ENCODE data around the gene DEFB114. TPM values are rescaled to one million over a fixed set of nuclear protein-coding genes. Genes with fewer than 3 reads are reported as not detected.

DEFB114 gene
- total RNA-seq, 1 donor from 2014 or later = not detected

DNA sequence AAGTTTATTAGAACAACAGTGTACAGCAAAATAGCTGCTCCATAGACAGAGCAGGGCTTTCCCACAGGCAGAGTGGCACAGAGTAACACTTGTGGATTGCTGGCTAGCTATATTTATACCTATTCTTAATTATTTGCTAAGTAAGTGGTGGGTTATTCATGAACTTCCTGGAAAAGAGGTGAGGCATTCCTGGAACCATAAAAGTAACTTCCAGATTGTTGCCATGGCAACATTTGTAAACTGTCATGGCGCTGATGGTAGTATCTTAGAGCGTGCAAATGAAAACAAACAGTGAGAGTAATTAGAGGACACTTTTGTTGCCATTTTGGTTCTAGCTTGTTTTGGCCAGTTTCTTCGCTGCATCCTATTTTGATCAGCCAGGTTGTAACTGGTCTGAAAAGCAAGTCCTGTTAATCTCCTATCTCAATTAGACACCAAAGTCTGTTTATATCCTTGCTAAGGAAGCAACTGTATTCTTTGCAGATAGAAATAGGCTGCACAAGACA, 23.9 kb downstream of the DEFB114 start:
- ATAC-seq (ENCODE audit: poor library complexity) = peak; percentile 79
- no peak for DNase-seq
- intact Hi-C loops (cut with DNase I) = no loop called here

DNA sequence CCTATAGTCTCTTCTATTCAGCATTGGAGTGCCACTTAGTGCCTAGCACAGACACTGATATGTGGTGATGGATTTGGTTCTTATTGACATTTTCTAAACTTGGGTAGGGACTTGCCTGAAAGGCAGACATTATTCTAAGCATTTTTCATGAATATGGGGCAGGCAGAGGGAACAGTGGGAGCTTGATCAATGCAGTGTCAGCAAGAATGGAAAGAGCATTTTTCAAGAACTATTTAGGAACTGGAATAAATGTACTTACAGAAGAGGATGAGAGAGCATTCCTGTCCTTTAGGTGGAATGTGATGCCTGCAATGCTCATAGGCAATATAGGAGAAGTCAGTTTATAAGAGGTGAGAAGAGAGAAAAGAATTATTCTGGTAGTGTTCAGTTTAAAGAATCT, 26.2 kb downstream of the DEFB114 start:
- intact Hi-C loops (cut with DNase I) = no loop called here
- no peak for ATAC-seq (ENCODE audit: poor library complexity)
- DNase-seq = no peak

DNA sequence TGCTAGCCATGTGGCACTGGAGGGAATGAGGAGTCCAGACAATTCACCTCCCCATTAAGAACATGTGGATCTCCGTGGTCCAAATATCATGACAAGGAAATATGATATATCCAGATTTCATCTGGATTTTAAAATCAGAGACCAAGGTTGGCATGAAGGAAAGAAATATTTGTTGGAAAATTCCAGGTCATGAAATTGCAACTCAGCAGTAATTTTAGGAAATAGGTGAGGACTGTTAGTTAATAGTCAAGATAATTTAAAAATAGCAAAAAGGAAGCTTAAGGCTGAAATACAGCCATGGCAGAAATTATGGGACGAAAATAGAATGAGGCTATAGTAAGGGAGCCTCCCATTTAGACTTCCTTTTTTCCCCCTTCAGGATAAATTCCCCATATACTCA, 26.9 kb downstream of the DEFB114 start:
- intact Hi-C loops (cut with DNase I) = no loop called here
- ATAC-seq (ENCODE audit: poor library complexity) (no peak), DNase-seq (no peak)

DNA sequence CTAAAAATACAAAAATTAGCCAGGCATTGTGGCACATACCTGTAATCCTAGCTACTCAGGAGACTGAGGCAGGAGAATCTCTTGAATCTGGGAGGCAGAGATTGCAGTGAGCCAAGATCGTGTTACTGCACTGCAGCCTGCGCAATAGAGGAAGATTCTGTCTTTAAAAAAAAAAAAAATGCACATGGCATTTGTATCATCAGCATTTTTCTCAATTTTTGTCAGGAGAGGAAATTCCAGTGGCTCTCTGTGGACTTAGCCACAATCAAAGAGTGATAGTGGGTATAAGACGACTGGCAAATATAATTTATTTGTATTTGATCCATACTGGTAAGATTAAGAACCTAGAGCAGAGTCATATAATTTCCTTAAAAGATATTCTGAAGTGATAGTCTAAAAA, 28.6 kb downstream of the DEFB114 start:
- no peak for DNase-seq
- intact Hi-C loops (cut with DNase I) = no loop called here
- ATAC-seq (ENCODE audit: poor library complexity) = no peak

DNA sequence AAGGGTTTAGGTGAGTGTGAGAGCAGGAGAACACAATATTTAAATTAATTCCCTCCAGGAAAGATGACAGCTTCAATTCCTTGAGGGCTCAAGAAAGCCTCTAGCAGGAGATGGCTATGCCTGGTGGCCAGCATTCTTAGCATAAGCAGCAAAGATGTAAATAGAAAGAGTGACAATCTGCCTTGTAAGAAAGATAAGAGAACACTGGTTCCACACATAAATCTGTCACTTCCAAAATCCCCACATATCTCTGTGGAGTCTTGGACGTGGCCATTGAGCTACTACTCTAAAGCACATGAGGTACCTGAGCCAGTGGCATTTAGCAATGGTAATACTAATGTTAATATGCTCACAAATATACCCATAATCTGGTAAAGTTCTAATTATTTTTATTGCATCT, 29.2 kb downstream of the DEFB114 start:
- ATAC-seq (ENCODE audit: poor library complexity) (no peak), DNase-seq (no peak)
- intact Hi-C loops (cut with DNase I) = no loop called here

DNA sequence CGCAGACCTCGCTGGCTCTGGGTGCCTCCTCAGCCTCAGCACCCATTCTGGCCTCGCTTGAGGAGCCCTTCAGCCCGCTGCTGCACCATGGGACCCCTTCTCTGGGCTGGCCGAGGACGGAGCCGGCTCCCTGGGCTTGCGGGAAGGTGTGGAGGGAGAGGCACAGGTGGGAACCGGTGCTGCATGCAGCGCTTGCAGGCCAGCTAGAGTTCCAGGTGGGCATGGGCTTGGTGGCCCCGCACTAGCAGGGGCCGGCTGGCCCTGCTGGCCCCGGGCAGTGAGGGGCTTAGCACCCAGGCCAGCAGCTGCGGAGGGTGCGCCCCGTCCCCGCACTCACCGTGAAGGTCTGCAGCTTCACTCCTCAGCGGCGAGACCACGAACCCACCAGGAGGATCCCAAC, 30.4 kb downstream of the DEFB114 start:
- intact Hi-C loops (cut with DNase I) = no loop called here

DNA sequence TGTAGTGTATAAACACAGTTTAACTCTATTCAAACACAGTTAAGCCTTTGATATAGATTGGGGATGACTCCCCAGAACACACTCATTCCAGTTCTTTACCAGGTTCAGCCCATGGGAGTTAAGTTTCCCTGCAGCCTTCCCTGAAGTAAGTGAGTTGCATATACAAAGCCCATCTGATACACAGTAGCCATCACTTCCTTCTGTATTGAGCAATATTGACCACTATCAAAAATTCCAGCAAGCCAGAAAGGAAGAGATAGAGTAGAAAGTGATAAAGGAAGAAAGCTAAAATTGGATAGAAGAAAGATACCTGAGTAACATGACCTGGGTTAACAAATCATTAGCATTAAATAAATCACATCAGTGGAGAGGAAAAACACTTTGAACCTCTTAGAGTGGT, 34.6 kb downstream of the DEFB114 start:
- intact Hi-C loops (cut with DNase I) = no loop called here
- ATAC-seq (ENCODE audit: poor library complexity) (no peak), DNase-seq (no peak)

More for the DNA sequence above, 30.4 kb downstream of the DEFB114 start:
- peak; percentile 28 for DNase-seq
- ATAC-seq (ENCODE audit: poor library complexity) = no peak

DNA sequence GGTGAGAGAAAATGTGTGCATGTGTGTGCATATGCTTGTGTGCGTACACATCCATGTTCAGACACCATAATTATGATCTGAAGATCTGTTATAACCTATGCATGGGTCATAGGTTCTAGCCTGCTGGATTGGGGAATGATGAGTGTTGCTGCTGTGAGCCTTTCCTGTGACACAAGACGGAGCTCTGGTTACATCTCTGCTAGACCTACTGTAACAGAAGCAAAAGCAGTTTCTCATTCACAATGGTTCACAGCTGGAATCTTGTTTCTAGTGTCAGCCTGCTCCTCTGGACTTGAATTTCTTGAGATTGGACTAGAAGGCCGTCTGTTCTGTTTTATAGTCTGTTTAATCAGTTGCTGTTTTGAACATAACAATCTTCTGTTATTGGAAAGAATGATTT, 40.1 kb downstream of the DEFB114 start:
- DNase-seq = no peak
- intact Hi-C loops (cut with DNase I) = no loop called here
- ATAC-seq (ENCODE audit: poor library complexity) = no peak

DNA sequence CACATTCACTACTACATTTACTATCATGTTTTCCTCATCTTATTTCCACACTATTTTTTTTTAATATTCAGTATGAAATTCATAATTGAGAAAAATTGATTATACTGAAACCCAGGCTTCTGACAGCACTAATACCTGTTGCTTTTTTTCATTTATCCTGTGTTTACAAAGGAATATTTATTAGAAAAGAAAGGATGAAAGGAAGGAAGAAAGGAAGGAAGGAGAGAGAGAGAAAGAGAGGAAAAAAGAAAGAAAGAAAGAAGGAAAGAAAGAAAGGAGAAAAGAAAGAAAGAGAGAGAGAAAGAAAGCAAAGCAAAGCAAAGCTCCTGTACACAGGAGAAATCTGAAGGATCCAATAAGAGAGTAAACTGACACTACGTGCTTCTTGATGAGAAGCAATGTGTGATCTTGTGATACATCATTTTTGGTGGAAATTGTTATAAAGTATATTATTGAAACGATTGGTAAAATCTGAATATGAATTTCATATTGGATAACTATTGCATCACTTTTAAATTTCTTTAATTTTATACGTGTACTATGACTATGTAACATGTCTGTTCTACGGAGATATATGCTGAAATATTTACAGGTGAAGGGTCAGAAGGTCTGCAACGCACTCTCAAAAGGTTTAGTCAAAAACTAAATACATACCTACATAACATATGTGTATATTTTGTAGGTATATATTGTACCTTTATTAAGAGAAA, 43.9 kb downstream of the DEFB114 start:
- DNase-seq = no peak
- intact Hi-C loops (cut with DNase I) = no loop called here
- ATAC-seq (ENCODE audit: poor library complexity) = no peak

DNA sequence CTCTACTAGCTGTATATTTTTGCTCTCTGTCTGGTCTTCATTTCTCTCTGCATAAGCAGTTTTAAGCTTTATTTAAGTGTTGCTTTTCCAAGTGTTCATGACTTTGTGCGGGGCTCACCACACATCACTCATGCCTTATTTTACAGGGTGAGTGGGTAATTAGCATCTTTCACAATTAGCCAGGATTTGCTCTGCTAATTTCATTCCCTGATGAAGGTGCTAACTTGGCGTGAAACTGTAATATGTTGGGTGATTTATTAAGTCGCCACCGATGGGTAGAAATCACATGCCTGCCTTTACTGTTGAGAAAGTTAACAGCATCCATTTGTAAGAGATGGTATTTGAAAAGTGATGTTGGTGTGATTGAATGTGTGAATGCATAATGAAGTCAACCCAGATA, 44.7 kb downstream of the DEFB114 start:
- DNase-seq (no peak), ATAC-seq (ENCODE audit: poor library complexity) (no peak)
- intact Hi-C loops (cut with DNase I) = no loop called here

DNA sequence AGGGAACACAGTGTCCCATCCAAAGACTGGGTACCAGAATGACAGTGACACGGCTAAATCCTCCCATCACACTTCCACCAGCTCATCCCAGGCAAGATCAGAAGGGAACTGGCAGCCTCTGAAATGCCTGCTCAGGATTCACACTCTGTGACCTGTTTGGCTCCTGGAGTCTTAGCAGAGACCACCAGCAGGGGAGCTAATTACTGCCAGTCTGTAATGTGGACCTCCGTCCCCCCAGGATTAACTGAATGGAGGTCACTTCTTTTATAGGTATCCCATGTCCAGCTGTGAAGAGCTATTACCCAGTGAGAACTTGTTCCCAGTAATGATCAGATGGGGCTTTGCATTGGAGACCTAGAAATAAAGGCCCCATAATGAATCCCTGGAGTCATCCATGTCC, 45.2 kb downstream of the DEFB114 start:
- intact Hi-C loops (cut with DNase I) = no loop called here
- no peak for ATAC-seq (ENCODE audit: poor library complexity)
- no peak for DNase-seq

DNA sequence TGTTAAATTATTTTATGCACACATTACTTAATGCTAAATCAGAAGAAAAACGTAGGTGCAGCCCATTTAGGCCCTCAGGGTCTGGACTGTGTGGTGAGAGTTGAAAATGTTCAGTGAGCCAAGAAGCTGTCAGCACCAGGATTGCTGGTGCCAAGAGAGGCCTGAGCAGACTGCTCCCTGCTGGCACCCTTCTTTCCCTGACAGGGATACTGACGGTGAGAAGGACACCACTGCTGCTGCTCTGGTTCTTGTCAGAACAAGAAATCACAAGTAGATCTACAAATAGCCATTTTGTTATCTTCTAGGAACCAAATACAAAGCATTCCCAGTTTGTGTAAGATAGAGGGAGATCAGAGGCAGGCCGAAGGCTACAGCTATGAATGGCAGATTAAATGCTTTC, 48.9 kb downstream of the DEFB114 start:
- intact Hi-C loops (cut with DNase I) = no loop called here
- DNase-seq (peak; percentile 42), ATAC-seq (ENCODE audit: poor library complexity) (peak; percentile 98)

DNA sequence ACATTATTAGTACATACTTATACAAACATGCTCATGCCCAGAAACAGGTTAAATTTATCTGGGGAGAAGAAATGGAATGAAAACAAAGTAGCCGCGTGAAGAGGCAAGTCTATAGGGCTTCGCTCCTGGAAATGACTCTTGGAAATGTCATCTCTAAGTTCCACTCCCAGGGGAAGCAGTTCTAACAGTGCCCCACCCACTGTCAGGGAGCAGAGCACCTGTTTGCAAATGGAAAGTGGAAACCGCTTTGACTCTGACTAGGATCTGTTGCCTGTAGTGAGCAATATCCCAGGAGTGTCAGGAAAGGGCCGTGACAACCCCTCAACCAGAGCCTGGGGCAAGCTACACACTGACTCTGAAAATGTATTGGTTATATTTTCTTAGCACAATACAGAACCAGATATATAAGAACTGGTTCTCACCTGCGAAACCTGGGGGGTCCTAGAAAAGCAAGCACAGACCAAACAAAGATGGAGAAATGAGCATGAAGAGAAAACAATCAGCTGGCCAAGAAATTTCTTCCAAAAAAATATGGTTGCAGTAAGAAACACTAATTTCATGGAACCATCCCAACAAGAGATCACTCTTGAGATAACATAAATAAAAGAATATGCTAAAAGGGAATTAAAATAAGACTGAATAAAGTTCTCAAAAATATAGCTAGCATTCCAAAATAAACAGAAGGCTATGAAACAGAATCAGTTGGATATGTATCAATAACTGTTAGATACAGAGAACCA, 50.2 kb downstream of the DEFB114 start:
- intact Hi-C loops (cut with DNase I) = no loop called here
- DNase-seq = no peak
- no peak for ATAC-seq (ENCODE audit: poor library complexity)

DNA sequence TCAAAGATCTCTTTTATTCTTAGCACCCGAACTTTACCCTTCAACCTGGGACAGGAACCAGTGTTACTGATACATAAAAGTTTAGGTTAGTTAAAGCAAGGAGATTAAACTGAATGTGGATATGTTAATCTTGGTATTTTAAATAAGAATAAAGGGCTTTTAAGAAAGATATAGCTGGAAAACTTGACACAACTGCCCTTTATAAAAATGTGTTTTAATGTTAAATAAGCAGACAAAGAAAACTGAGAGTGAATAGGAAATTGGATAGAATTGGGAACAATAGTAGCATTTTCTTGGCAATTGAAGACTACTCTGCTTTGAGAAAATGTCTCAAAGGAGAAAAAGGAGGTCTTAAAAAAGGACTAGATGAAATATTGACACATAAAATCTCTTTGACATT, 51.8 kb downstream of the DEFB114 start:
- intact Hi-C loops (cut with DNase I) = no loop called here
- DNase-seq = no peak
- ATAC-seq (ENCODE audit: poor library complexity) = no peak

DNA sequence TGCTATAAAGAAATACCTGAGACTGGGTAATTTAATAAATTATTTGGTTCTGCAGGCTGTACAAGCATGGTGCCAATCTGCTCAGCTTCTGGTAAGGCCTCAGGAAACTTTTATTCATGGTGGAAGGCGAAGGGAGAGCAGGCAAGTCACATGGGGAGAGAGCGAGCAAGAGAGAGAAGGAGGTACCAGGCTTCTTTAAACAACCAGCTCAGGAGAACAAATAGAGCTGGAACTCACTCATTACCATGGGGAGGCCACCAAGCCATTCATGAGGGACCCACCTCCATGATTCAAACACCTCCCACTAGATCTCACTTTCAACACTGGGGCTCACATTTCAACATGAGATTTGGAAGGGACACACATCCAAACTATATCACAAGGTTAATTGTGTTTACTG, 52.7 kb downstream of the DEFB114 start:
- intact Hi-C loops (cut with DNase I) = no loop called here
- no peak for DNase-seq
- ATAC-seq (ENCODE audit: poor library complexity) = no peak

Other genes with a start within 250 kb of the DEFB114 start
- gene CRISP3, start 219.8 kb downstream of the DEFB114 start, total RNA-seq = not detected
- gene PGK2, start 176.9 kb downstream of the DEFB114 start, total RNA-seq = not detected
- not detected for gene CRISP1, start 97.6 kb downstream of the DEFB114 start, total RNA-seq
- not detected for gene DEFB113, start 5.5 kb upstream of the DEFB114 start, total RNA-seq
- gene DEFB110, start 57.8 kb upstream of the DEFB114 start, total RNA-seq = not detected
- not detected for gene DEFB112, start 85.8 kb upstream of the DEFB114 start, total RNA-seq